A673 (cell line): Measurements from ENCODE around the gene ARHGAP24. TPM values are rescaled to one million over a fixed set of nuclear protein-coding genes. Genes with fewer than 3 reads are reported as not detected.

ENCODE experiments used
- BruUV-seq: library from RNA; stranded (reverse); fragments of 400-500 nt; replicated peaks from 2 replicates; lab custom pipeline; 2021; lab: Mats Ljungman, UMichigan
- CTCF ChIA-PET: fragments of 300-600 bp; sonication (Branson Sonifier 250); formaldehyde crosslinking; loops from one replicate; lab custom pipeline; 2022; ENCODE audit warnings: antibody characterized with exemption; lab: Charles Lee
- POLR2A ChIA-PET: fragments of 300-600 bp; sonication (Branson Sonifier 250); formaldehyde crosslinking; loops from one replicate; lab custom pipeline; 2022; ENCODE audit warnings: antibody characterized with exemption; ENCODE audit not compliant: low non-redundant PET; lab: Charles Lee
- DNase-seq: peaks from one replicate; pipeline ENCODE4 v3.0.0-alpha.2; 2015; ENCODE audit warnings: low spot score
- H3K27ac ChIP-seq: fragments of 200-600 bp; sonication (generic); 2 replicates; pipeline ENCODE4 v1.5.1; 2016; ENCODE audit warnings: mixed run types, low read depth, mild to moderate bottlenecking, mixed read lengths, antibody characterized with exemption, low read length; ENCODE audit not compliant: poor library complexity, severe bottlenecking
- H3K27me3 ChIP-seq: fragments of 200-600 bp; sonication (generic); replicated peaks from 2 replicates; pipeline ENCODE4 v1.6.1; 2017; ENCODE audit warnings: mixed run types, low read depth, mild to moderate bottlenecking, mixed read lengths, antibody characterized with exemption, low read length; ENCODE audit not compliant: insufficient read depth, poor library complexity
- H3K36me3 ChIP-seq: fragments of 200-600 bp; sonication (generic); 2 replicates; pipeline ENCODE4 v1.6.1; 2016; ENCODE audit warnings: mixed run types, mild to moderate bottlenecking, mixed read lengths, antibody characterized with exemption, low read length; ENCODE audit not compliant: insufficient read depth, poor library complexity, severe bottlenecking
- H3K4me1 ChIP-seq: fragments of 200-600 bp; sonication (generic); 2 replicates; pipeline ENCODE4 v1.6.1; 2017; ENCODE audit warnings: mixed run types, mild to moderate bottlenecking, mixed read lengths, antibody characterized with exemption, low read length; ENCODE audit not compliant: insufficient read depth, poor library complexity, severe bottlenecking
- H3K4me3 ChIP-seq: fragments of 200-600 bp; sonication (generic); 2 replicates; pipeline ENCODE4 v1.5.1; 2016; ENCODE audit warnings: low read depth, mixed run types, mild to moderate bottlenecking, mixed read lengths, low read length; ENCODE audit not compliant: poor library complexity, severe bottlenecking
- H3K9me3 ChIP-seq: fragments of 200-600 bp; sonication (generic); 2 replicates; pipeline ENCODE4 v1.6.1; 2016; ENCODE audit warnings: mixed run types, low read depth, mild to moderate bottlenecking, mixed read lengths, antibody characterized with exemption, low read length; ENCODE audit not compliant: poor library complexity, severe bottlenecking
- EZH2 ChIP-seq: fragments of 200-600 bp; sonication (generic); IDR thresholded peaks from 2 replicates; pipeline ENCODE4 v1.6.1; 2017; ENCODE audit warnings: borderline replicate concordance, low read depth, mild to moderate bottlenecking, mixed read lengths, antibody characterized with exemption, low read length; ENCODE audit not compliant: poor library complexity, severe bottlenecking
- intact Hi-C: fragments of 100-400 bp; cut with micrococcal nuclease; formaldehyde crosslinking; loops from one replicate; pipeline ENCODE4 v1.10.0; 2022; ENCODE audit not compliant: unreplicated experiment
- total RNA-seq: library from RNA; stranded (reverse); gene quantifications from 2 replicates; pipeline ENCODE4 v1.2.3, GENCODE V29; 2021
- TF ChIP-seq, protein P1 (sequence below): fragments of 300-800, 200-600 bp; sonication (generic); conservative IDR thresholded peaks from 2 replicates; pipeline ENCODE4 v1.5.1; 2017; ENCODE audit warnings: low read depth, mild to moderate bottlenecking, antibody characterized with exemption, low read length, moderate library complexity, mixed read lengths

Gene ARHGAP24
- total RNA-seq, 1 experiment from 2014 or later: 5.8 TPM

GRCh38 chr4:85968945-85969819, 494.2 kb downstream of the ARHGAP24 start:
- ChIA-PET POLR2A (no interaction called here), CTCF (interaction anchor here (0.9 to 2.0 kb wide), 2 partner anchors 46 to 172 kb away, joined by 3 to 16 read pairs; no protein-coding TSS in a partner anchor)
- DNase-seq: peak; percentile 56
- Histone ChIP-seq H3K9me3 (no peaks in the 10 kb centered on the region), H3K27ac (no peak overlapping the region), H3K4me3 (no peak overlapping the region), H3K4me1 (peaks cover 5% of the 10 kb centered on the region), H3K36me3 (no peaks in the 10 kb centered on the region), H3K27me3 (no peaks in the 10 kb centered on the region)
- BruUV-seq: no TSS peak
- TF ChIP-seq, protein P1, sequence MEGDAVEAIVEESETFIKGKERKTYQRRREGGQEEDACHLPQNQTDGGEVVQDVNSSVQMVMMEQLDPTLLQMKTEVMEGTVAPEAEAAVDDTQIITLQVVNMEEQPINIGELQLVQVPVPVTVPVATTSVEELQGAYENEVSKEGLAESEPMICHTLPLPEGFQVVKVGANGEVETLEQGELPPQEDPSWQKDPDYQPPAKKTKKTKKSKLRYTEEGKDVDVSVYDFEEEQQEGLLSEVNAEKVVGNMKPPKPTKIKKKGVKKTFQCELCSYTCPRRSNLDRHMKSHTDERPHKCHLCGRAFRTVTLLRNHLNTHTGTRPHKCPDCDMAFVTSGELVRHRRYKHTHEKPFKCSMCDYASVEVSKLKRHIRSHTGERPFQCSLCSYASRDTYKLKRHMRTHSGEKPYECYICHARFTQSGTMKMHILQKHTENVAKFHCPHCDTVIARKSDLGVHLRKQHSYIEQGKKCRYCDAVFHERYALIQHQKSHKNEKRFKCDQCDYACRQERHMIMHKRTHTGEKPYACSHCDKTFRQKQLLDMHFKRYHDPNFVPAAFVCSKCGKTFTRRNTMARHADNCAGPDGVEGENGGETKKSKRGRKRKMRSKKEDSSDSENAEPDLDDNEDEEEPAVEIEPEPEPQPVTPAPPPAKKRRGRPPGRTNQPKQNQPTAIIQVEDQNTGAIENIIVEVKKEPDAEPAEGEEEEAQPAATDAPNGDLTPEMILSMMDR: peak; percentile 52
- TF ChIP-seq EZH2: no peak
- intact Hi-C loops: loop anchor here (2.0 to 10.0 kb wide), 2 partner anchors 172 to 824 kb away; no protein-coding TSS in a partner anchor

DNA sequence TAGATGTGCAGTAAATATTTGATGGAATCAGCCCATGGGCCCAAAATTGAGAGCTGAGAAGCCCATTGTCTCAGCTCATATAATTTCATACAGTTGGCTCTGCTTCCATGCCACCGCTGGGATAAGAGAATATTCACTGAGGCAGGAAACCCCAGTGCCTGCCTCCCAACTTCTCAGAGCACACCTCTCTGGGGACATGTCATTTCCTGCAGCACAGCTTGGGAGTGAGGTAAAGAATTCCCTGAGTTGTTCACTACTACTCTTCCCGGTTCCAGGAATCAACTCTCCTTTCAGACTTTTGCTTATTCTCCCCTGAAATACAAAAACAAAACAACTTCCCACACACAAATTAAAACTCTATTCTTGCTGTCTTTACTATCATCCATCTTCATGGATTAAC, 495.6 kb downstream of the ARHGAP24 start:
- H3K4me3 ChIP-seq: no peak overlapping the region
- no TSS peak for BruUV-seq
- no peak for TF ChIP-seq EZH2
- TF ChIP-seq, protein P1: no peak
- peak; percentile 12 for DNase-seq
- intact Hi-C loops: no loop called here
- H3K36me3 ChIP-seq: no peaks in the 10 kb centered on the region
- no peak overlapping the region for H3K27ac ChIP-seq
- CTCF ChIA-PET: no interaction called here
- H3K9me3 ChIP-seq: no peaks in the 10 kb centered on the region
- POLR2A ChIA-PET: no interaction called here
- H3K27me3 ChIP-seq: no peaks in the 10 kb centered on the region
- peaks cover 5% of the 10 kb centered on the region for H3K4me1 ChIP-seq

- TF ChIP-seq, protein P1: no peak
- no peak for TF ChIP-seq EZH2
- ChIA-PET POLR2A (no interaction called here), CTCF (no interaction called here)
- Histone ChIP-seq H3K4me3 (no peak overlapping the region), H3K9me3 (no peaks in the 10 kb centered on the region), H3K27ac (no peak overlapping the region), H3K4me1 (no peaks in the 10 kb centered on the region), H3K36me3 (no peaks in the 10 kb centered on the region), H3K27me3 (no peaks in the 10 kb centered on the region)
- intact Hi-C loops: no loop called here
- BruUV-seq: no TSS peak
- DNase-seq: no peak
Measured at GRCh38 chr4:85979276-85979675, 504.3 kb downstream of the ARHGAP24 start.
